Measurements from ENCODE around the gene INO80C.

INO80C gene

GRCh38 chr18:35485852-35486251, 11.9 kb downstream of the INO80C start:
- FAIRE-seq, result no peak

GRCh38 chr18:35484034-35484433, 13.7 kb downstream of the INO80C start:
- no peak for FAIRE-seq

DNA sequence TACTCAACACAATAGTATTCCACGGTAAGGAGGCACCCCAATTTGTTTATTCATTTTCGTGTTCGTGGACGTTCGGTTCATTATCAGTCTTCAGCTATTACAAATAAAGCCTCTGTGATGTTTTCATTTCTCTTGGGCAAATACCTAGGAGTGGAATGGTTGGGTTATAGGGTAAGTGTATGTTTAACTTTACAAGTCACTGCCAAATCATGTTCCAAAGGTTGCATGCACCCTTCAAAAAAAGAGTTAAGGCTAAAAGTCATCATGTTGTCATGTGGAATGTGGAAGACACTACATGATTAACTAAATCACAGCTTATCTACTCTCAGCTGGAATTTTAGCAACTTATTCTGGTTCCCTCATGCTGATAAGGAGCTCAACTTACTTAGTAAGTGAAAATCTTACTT, 15.8 kb downstream of the INO80C start:
- FAIRE-seq, result no peak

DNA sequence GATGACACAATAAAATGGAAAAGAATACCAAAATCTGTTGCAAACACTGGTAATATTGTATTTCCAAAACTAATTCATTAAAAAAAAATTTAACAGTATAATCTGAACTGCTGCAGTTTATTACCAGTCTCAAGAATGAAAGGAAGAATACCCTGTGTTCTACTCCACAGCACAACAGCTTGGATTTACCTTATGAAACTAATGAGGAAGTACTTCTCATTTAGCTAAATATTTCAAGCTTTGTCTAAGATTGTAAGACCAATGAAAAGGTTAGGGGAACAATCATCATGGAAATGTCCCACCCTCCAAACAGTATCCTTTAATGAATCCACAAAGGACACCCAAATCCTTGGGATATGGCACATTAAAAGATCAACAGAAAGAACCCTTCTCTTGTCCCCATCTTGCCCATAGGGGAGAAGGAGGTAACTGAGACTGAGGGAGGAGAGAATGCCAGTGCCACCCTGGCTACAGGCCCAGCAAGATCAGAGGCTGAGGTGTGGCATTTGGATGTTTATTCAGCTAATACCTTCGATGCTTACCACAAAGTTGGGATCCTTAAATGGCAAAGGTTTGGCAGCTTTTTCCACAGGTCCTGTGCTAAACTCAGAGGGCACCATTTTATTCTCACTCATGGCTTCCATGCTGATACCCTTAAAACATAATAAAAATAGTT, 17.7 kb downstream of the INO80C start:
- no peak for FAIRE-seq

DNA sequence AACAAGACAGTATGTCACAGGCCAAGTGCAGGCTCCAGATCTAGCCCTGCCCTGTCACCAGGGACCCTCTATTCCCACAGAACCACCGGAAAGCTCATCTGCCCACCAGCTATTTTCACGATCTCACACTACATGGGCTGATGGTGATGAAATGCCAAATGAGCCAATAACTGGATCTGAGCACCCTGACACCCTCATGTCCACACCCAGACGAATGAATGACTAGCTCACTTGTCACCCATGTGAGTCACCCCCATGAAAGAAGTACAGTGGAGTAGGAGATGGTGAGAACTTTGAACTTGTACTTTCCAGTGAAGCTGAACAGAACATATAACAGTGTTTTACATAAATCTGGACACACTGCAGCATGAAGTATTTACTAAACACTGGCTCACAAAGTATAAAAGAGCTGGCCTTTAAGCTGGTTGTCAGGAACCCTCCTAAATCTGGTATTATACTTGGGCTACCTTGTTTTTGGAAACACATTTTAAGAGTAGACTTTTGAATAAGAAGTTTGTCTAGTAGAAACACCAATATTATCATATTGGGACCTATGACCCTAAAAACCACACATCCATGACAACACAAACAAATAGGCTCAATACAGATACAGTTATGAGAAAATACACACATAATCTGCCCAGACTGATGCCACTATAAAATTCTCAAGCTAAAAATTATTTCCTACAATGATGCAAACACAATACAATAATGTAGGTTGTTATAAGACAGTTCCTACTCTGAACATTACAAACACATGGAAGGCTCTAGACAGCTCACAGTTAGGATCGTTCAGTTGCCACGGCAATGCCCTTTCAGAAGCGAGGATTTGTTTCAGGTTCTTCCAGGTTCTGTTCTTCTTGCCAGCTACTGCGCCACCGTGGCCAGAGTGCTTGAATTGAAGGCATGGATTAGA, 19.0 kb downstream of the INO80C start:
- no peak for FAIRE-seq

GRCh38 chr18:35477974-35478373, 19.8 kb downstream of the INO80C start:
- FAIRE-seq, result no peak

GRCh38 chr18:35477497-35477896, 20.3 kb downstream of the INO80C start:
- no peak for FAIRE-seq

- FAIRE-seq, result no peak
These were observed 22.9 kb downstream of the INO80C start for GRCh38 chr18:35474884-35475283.

DNA sequence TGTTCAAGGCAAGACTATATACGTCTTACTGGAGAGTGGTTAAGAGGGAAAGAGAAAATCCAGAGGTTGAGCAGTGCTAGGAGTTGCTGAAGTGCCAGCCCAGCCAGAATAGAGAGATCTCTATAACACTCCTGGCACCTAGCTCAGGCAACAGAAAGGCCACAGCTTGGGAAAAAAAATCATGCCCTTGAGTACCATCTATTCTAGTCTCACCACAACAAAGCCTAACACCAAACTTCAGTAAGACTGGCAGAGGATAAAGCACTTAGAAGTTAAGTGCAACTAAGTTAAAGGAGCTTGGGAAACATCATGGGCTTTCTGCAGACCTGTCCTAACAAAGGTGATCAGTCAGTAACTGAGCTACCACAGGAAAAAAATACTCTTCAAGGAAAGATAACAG, 24.2 kb downstream of the INO80C start:
- no peak for FAIRE-seq

DNA sequence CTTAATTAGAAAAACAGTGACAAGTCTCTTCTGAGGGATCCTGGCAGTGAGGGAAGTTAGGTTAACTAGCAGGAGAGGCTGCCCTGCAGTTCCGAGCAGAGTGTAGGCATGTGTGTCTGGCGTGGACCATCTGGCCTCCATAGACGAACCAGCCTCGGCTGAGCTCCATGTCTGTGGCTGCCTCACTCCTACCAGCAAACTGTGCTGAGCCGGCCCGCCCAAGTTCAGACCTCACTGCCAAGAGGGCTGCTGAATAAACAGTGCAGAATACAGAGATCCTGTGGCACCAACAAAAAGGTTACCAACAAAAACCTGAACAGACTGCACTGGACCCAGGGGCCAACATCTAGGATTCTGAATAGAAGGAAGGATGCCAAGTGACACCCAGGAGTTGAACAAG, 27.3 kb downstream of the INO80C start:
- FAIRE-seq, result no peak

GRCh38 chr18:35469725-35470124, 28.0 kb downstream of the INO80C start:
- no peak for FAIRE-seq

GRCh38 chr18:35468711-35469110, 29.0 kb downstream of the INO80C start:
- no peak for FAIRE-seq

DNA sequence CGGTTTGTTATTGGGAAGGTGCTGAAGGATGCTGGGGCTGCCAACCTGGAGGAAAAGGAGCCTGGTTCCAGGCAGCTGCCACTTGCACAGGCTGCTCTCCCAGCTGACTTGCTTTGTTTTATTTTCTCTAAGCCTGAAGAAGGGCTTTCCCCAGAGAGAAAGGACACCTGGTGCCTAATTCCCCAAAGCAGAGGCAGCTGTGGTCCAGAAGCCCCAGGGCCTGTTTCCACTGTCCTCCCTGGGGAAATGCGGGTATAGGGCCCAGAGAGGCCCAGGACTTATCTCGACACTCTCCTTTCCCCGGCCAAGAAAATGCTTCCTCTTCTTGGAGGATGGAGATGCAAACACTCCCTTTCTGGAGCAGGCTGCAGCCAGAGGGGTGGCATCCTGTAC, 30.1 kb downstream of the INO80C start:
- FAIRE-seq, result no peak

- no peak for FAIRE-seq
These were observed 30.7 kb downstream of the INO80C start for GRCh38 chr18:35466815-35467623.

DNA sequence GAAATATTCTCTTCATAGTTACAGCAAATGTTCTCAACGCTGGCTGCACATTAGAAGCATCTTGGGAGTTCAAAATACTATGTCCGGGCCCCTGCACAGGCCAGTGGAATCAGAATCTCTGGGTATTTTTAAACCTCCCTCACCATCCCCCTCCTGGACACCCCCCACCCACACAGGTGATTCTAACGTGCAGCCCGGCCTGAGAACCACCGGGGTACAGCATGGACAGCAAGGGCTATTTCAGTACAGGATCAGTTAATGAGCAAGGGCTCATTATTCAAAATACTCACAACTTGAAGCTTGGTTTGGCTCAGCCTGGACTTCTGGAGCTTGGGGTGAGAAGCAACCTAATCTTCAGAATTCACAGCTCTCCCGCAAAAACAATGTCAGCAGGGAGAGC, 31.4 kb downstream of the INO80C start:
- no peak for FAIRE-seq

- no peak for FAIRE-seq
These were observed 32.4 kb downstream of the INO80C start for GRCh38 chr18:35465329-35465728.

DNA sequence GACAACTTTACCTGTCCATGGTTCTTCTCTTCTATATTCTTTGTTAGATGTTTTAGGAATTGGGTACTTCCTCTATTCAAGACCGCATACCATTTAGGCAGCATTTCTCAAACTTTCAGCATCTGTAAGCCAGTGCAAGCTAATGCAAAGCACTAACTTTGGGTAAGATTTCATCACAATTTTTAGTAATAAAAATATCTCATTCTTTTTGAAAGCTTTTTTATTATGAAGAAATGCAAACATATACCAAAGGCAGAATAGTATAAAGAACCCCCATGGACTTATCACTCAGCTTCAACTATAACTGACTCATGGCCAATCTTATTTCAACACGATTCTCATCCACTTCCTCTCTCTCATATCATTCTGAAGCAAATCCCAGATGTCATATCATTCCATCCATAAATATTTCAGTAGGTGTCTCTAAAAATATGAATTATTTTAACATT, 32.9 kb downstream of the INO80C start:
- FAIRE-seq, result no peak

DNA sequence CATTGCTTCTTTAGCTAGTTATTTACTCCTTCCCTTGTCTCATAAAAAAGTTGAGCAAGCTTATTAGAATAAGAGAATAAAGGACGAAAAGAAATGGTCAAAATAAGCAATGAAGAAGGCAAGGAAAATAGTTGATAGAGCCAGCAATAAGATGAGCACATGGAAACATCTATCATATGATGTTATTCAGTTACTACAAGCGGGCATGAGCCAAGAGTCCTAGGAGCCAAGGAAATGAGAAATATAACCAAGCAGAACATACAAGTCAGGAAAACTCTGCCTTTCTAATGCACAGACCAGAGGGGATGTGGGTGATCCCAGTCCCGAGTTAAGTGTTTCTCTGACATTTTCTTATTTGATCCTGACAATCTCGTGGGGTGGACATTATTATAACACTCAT, 33.9 kb downstream of the INO80C start:
- no peak for FAIRE-seq

DNA sequence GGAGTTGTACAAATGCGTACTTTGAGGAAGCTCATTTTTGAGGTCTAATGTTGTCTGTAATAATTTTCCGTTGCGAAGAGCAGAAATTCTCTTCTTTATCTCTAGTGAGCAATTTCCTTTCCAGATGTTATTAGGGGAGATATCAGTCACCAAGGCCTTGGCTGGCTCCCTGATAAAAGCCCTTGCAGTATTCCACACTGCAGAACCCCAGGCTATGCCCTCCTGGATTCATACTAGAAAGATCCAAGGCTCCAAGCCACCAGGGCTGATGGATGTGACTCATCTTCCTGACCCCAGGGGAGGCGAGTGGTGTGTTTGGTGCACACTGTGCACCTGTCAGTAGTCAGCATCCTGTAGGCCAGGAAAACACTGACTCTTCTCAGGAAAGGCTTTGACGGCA, 34.7 kb downstream of the INO80C start:
- no peak for FAIRE-seq

GRCh38 chr18:35460736-35461161, 37.0 kb downstream of the INO80C start:
- FAIRE-seq, result no peak

- no peak for FAIRE-seq
These were observed 37.8 kb downstream of the INO80C start for GRCh38 chr18:35459997-35460396.

- no peak for FAIRE-seq
These were observed 38.9 kb downstream of the INO80C start for GRCh38 chr18:35458677-35459441.

- FAIRE-seq, result no peak
These were observed 39.5 kb downstream of the INO80C start for GRCh38 chr18:35458271-35458670.
